ENCODE measurements around the gene TCF7L1.

GRCh38 chr2:85173909-85174308, 40.7 kb downstream of the TCF7L1 start:
- no peak for TF ChIP-seq CTCF (conservative IDR thresholded peaks at IDR 0.05; ENCODE audit: low read length)
- TF ChIP-seq EZH2phosphoT487 (IDR thresholded peaks at IDR 0.05; ENCODE audit: borderline replicate concordance) = no peak
